Kidney (tissue), 14 donors: Measurements from ENCODE around the gene CST1. TPM values are rescaled to one million over a fixed set of nuclear protein-coding genes. Genes with fewer than 3 reads are reported as not detected.
A peak's percentile ranks its signal among the peaks of the same experiment; 100 is the strongest.
"Not testable (repeated sequence)": the region's sequence is repeated elsewhere in the genome, so short reads cannot be mapped to it uniquely, and the experiment has no call there.

Experiments used
- DNase-seq, 5 donors: peaks; one replicate each; pipeline ENCODE4 v3.0.0-alpha.2; 2013 to 2020
- FAIRE-seq: peaks from 2 replicates; lab custom pipeline; 2012; peaks lifted over from hg19 to GRCh38; lab: Jason Lieb, UNC
- H3K27ac ChIP-seq, 2 donors: one replicate each; pipeline ENCODE4 v1.7.0; 2013; ENCODE audit warnings: low read depth in 2 of 2, low read length in 2 of 2, inconsistent platforms in 1 of 2
- H3K27me3 ChIP-seq: one replicate; pipeline ENCODE4 v1.7.1; 2013; ENCODE audit warnings: low read length, inconsistent platforms; ENCODE audit not compliant: control insufficient read depth, insufficient read depth
- H3K36me3 ChIP-seq, 3 donors: one replicate each; pipeline versions ENCODE4 v1.7.0 to v1.7.1; 2013; ENCODE audit warnings: low read length in 3 of 3, control low read depth in 1 of 3, inconsistent platforms in 1 of 3; ENCODE audit not compliant: insufficient read depth in 3 of 3, control insufficient read depth in 2 of 3
- H3K4me1 ChIP-seq, 3 donors: one replicate each; pipeline versions ENCODE4 v1.7.0 to v1.7.1; 2013; ENCODE audit warnings: low read length in 3 of 3, inconsistent platforms in 1 of 3, low read depth in 1 of 3; ENCODE audit not compliant: control insufficient read depth in 2 of 3, insufficient read depth in 2 of 3
- H3K4me3 ChIP-seq, 3 donors: one replicate each; pipeline versions ENCODE4 v1.7.0 to v1.8.1; 2013; ENCODE audit warnings: low read length in 3 of 3, control low read depth in 1 of 3, inconsistent platforms in 1 of 3
- H3K9ac ChIP-seq, 3 donors: one replicate each; pipeline versions ENCODE4 v1.7.0 to v1.7.1; 2013; ENCODE audit warnings: low read length in 3 of 3, control low read depth in 1 of 3, inconsistent platforms in 1 of 3
- H3K9me3 ChIP-seq, 3 donors: one replicate each; pipeline versions ENCODE4 v1.7.0 to v1.7.1; 2013; ENCODE audit warnings: low read length in 3 of 3, control low read depth in 1 of 3, inconsistent platforms in 1 of 3; ENCODE audit not compliant: control insufficient read depth in 2 of 3, insufficient read depth in 1 of 3
- intact Hi-C: fragments of 100-400 bp; cut with DNase I; formaldehyde crosslinking; loops from one replicate; pipeline ENCODE4 v1.11.1; 2022
- polyA plus RNA-seq: library from polyadenylated mRNA; stranded (reverse); fragments of 350-450 nt; fragmentation: Illumina TruSeq; extraction: RNeasy Lipid Tissue Mini Kit (QIAGEN cat#74804); gene quantifications from one replicate; pipeline ENCODE4 v1.2.3, GENCODE V29; 2014; ENCODE audit warnings: low read depth, low replicate concordance; ENCODE audit not compliant: insufficient read depth
- total RNA-seq: library from RNA; stranded (reverse); fragmentation: NEBNext Ultra II Directional; extraction: Animal tissue kit (Norgen Biotek cat#: 25700); gene quantifications from one replicate; pipeline ENCODE4 v1.2.1, GENCODE V29; 2021
- TF ChIP-seq, protein P1 (sequence below): IDR thresholded peaks from 3 replicates; pipeline ENCODE4 v1.5.1; 2012; ENCODE audit warnings: mild to moderate bottlenecking, moderate library complexity, borderline replicate concordance; ENCODE audit not compliant: insufficient read depth; ENCODE audit errors: extremely low read depth
- donor health status: control.
- donor health status: control.
- donor health status: control.
- donor health status: control.
- donor health status: control.
- donor health status: DM: yes; HTN: yes; CAD: no.
- donor health status: Normal renal cell carcinoma (clear cell type).

The CST1 gene
- total and polyA plus RNA-seq, 2 donors from 2014 or later, result not detected

GRCh38 chr20:23765578-23765977 is 14.8 kb upstream of the CST1 start:
- Histone ChIP-seq H3K9ac (no peak overlapping the region), H3K4me3 (no peak overlapping the region), H3K36me3 (no peaks in the 10 kb centered on the region), H3K4me1 (no peaks in the 10 kb centered on the region), H3K9me3 (no peaks in the 10 kb centered on the region), H3K27me3 (no peaks in the 10 kb centered on the region), H3K27ac (no peak overlapping the region)
- DNase-seq, result no peak
- no peak for FAIRE-seq
- TF ChIP-seq, protein P1, sequence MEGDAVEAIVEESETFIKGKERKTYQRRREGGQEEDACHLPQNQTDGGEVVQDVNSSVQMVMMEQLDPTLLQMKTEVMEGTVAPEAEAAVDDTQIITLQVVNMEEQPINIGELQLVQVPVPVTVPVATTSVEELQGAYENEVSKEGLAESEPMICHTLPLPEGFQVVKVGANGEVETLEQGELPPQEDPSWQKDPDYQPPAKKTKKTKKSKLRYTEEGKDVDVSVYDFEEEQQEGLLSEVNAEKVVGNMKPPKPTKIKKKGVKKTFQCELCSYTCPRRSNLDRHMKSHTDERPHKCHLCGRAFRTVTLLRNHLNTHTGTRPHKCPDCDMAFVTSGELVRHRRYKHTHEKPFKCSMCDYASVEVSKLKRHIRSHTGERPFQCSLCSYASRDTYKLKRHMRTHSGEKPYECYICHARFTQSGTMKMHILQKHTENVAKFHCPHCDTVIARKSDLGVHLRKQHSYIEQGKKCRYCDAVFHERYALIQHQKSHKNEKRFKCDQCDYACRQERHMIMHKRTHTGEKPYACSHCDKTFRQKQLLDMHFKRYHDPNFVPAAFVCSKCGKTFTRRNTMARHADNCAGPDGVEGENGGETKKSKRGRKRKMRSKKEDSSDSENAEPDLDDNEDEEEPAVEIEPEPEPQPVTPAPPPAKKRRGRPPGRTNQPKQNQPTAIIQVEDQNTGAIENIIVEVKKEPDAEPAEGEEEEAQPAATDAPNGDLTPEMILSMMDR, result no peak
- intact Hi-C loops, result no loop called here

- DNase-seq, H3K27me3 ChIP-seq, FAIRE-seq, H3K4me1 ChIP-seq, H3K4me3 ChIP-seq, H3K27ac ChIP-seq, H3K9ac ChIP-seq, H3K9me3 ChIP-seq, H3K36me3 ChIP-seq, intact Hi-C loops: not testable (repeated sequence)
Measured at GRCh38 chr20:23764630-23765029, 13.9 kb upstream of the CST1 start.

GRCh38 chr20:23763345-23763744 is 12.6 kb upstream of the CST1 start:
- no peak for FAIRE-seq
- intact Hi-C loops, result no loop called here
- H3K36me3 ChIP-seq, result no peaks in the 10 kb centered on the region
- no peaks in the 10 kb centered on the region for H3K27me3 ChIP-seq
- H3K27ac ChIP-seq, result no peak overlapping the region
- H3K9ac ChIP-seq, result no peak overlapping the region
- no peak overlapping the region for H3K4me3 ChIP-seq
- TF ChIP-seq, protein P1, result no peak
- no peak for DNase-seq
- H3K4me1 ChIP-seq, result no peaks in the 10 kb centered on the region
- H3K9me3 ChIP-seq, result no peaks in the 10 kb centered on the region

DNA sequence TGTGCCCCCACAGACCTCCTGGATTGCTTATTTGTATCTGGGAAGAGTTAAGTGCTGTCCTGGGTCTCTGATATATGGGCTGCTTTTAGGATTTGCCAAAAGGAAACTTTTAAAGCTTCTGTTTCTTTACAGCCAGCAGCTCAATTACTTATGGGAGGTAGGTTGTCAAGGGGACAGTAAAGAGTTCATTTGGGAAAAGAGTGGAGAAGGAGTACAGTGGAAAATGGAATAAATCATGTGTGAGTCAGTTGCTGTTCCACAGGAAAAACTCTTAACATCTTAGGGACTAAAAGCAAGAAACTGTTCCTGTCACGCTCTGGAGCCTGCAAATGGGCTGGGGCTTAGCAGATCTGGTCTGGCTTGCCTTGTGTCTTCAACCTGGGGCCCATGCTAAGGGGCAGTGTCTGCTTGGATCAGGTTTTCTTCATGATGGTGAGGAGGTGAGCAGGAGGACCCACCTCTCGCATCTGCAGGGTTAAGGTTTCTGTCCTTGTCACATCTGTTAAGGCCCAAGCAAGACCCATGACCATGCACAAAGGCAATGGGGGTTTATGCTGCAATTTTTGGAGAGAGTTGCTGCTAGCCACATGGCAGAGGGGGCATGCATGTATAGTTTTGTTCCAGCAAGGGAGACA is 8.7 kb upstream of the CST1 start:
- no peaks in the 10 kb centered on the region for H3K4me1 ChIP-seq
- H3K27ac ChIP-seq, result no peak overlapping the region
- FAIRE-seq (no peak), DNase-seq (peak in 3 of 5 donors; percentile 33 to 57 (median 39))
- intact Hi-C loops, result no loop called here
- no peak overlapping the region for H3K9ac ChIP-seq
- H3K4me3 ChIP-seq, result no peak overlapping the region
- TF ChIP-seq, protein P1, result no peak
- H3K27me3 ChIP-seq, result no peaks in the 10 kb centered on the region
- H3K9me3 ChIP-seq, result no peaks in the 10 kb centered on the region
- H3K36me3 ChIP-seq, result no peaks in the 10 kb centered on the region

- H3K4me1 ChIP-seq, H3K36me3 ChIP-seq, FAIRE-seq, H3K9me3 ChIP-seq, H3K4me3 ChIP-seq, H3K27ac ChIP-seq, H3K27me3 ChIP-seq, H3K9ac ChIP-seq, intact Hi-C loops: not testable (repeated sequence)
- peak in 2 of 5 donors; percentile 35 to 40 for DNase-seq
Measured at GRCh38 chr20:23756792-23757191, 6.1 kb upstream of the CST1 start.

DNA sequence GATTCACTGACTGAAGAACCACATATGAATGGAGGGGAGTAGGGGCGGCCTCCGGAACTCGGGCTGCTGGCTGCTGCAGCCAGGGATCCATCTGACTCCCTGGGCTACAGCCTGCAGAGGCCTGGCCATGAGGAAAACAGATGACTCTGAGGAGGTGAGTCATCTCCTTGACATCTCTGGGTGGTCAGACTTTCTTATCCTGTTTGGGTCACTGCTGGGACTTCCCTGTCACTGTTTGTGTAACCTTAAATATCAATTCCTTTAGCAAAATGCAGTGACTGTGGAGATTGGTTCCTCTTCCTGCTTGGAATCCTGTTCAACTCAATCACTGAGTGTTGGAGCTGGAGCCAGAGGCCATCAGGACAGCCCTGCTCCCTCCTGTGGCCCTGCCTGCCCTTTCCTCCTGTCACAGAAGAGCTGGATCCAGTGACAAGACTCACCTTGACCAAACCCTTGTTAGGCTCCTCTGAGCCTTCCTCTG is 4.4 kb upstream of the CST1 start:
- H3K9me3 ChIP-seq, H3K27ac ChIP-seq, intact Hi-C loops, H3K4me1 ChIP-seq, H3K9ac ChIP-seq, H3K36me3 ChIP-seq, DNase-seq, FAIRE-seq, H3K4me3 ChIP-seq, H3K27me3 ChIP-seq: not testable (repeated sequence)
